CD1c-positive myeloid dendritic cell (primary cell): Measurements from ENCODE around the gene ZNF860.
A peak's percentile ranks its signal among the peaks of the same experiment; 100 is the strongest.
"Not testable (repeated sequence)": the region's sequence is repeated elsewhere in the genome, so short reads cannot be mapped to it uniquely, and the experiment has no call there.

Experiments used
- DNase-seq: peaks from one replicate; pipeline ENCODE4 v3.0.0-alpha.2; 2016; ENCODE audit errors: extremely low spot score

ZNF860 gene

DNA sequence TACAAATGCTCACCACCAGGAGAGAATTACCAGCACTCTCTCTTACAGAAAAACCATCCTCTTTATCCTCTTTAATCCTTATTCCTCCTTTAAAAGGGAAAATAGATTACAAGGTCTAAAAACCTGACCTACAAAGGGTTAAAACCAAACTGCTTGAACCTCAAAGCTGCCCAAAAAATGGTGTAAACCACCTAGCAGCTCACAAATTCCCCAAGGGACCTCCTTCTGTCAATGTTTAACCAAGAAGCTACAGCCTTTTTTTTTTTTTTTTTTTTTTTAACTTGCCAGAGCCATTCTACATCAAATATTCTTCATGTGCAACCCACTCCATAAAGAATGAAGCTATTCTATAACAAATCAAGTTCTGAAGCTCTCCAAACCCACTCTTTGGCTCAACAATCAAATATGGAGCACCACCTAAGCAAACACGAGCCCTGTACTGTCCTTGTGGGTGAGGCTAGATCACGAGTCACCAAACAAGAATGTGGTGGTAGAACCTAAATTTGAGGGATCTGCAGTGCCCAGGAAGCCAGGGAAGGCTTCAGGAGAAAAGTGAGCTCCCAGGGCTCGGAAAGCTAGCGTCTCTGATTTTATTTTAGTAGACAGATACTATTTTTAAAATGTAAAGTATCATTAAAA lies 20.6 kb upstream of the ZNF860 start:
- DNase-seq = no peak

DNA sequence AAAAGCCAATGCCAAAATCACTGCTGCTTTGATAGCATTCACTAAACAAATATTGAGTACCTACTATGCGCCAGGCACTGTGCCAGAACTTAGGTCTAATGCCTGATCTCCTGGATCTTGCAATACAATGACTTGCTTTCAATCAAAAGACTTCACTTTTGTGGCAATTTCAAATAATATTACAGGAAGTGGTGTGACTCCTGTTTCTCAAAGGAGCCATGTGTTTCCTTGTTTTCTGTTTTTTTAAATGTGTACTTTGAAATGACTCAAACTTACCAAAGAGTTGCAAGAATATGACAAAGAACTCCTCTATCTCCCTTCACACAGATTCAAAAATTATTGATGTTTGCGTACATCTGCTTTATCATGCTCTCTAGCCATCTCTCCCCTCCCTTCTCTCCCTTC lies 18.7 kb upstream of the ZNF860 start:
- DNase-seq = peak; percentile 13

DNA sequence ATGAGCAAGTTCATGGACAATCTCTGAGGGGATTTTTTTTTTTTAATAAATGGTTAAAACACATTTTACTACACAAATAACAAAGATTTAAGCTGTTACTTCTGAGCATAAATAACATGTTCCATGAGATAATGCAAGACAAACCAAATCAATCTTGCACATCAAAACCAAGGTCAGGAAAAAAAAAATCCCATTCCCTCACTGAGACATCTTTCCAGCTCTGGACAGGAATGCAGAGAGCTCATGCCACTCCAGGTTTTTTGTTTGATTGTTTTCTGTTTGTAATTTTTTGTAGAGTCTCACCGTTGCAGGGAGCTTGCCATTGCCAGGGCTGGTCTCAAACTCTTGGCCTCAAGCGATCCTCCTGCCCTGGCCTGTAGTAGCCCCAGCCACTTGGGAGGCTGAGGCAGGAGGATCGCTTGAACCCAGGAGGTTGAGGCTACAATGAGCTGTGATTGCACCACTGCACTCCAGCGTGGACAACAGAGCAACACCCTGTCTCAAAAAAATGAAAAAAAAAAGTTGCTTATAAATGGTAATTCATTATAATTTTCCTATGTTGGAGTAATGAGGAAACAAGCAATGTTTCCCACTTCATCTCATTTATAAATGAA lies 14.5 kb upstream of the ZNF860 start:
- DNase-seq = no peak

DNA sequence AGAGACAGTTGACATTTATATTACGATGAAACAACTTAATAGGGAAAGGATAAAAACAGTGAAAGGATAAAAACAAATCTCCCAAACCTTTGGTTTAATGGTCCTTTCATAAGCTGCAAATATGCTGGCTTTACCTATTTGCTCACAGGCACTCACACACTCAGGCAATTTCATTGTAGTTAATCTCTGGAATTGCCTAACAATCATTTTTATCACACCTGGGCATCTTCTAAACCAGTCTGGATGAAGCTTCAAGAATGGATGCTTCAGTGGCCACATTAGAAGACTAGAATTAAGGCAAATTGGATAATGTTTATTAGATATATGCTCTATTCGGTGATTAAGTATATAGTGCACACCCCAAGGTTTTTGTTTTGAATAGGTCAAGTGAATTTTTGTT lies 14.0 kb upstream of the ZNF860 start:
- no peak for DNase-seq

DNA sequence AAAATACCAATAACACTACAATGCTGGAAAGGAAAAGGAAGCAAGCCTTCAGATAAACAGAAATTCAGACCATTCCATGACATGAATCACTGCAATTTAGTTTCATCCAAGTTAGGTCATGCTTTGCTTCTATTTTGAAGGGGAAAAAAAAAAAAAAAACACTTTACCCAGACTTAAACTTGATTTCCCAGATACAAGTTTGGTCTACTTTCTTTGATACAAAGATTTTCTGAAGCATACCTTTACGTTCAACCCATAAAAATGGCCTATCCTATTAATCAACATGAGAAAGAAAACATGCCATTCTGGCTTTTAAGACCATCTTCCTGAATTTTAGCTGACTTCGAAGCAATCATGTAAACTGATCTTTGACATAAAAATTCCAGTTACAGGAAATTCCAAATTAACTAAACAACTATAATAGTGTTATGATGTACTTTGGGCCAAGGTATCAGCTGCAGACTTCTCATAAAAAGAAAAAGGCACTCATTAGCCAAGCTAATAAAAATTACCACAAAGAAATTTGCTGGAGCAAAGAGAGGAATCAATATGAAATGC lies 13.1 kb upstream of the ZNF860 start:
- DNase-seq = no peak

DNA sequence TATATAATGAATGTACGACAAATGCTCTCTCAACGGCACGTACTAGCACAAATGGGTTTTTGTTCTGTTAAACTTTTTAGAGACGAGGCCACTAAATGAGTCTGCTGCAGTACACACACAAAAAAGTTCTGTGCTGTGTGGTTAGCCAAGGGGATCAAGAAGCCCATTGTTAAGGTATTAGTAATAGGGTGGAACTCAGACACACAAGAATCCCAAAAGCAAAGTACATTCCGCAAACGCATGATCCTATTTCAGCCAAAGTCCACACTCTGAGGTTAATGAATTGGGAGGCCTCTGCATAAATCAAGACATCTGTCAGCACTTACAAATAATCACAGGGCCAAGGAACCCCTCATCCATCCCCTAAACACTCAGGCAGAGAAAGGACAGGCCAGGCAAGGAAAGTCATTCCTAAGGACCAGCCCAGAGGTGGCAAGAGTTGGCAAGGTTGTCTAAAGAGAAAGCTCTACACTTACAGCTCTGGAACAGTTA lies 12.6 kb upstream of the ZNF860 start:
- no peak for DNase-seq

DNA sequence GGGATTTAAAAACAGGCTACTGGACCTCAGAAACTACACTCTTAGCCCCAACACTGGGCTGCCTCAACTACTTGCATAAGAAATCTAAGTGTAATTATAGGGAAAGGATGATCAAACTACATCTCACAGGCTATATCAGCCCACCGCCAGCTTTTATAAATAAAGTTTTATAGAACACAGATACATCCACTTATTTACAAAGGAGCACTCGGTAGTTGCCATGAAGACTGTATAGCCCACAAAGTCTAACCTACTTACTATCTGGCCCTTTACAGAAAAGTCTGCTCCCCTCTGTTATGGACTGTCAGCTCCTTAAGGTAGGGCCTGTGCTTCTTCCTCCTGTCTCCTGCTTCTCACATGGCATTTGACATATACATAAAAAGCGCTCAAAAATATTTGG lies 9.9 kb upstream of the ZNF860 start:
- DNase-seq = no peak

DNA sequence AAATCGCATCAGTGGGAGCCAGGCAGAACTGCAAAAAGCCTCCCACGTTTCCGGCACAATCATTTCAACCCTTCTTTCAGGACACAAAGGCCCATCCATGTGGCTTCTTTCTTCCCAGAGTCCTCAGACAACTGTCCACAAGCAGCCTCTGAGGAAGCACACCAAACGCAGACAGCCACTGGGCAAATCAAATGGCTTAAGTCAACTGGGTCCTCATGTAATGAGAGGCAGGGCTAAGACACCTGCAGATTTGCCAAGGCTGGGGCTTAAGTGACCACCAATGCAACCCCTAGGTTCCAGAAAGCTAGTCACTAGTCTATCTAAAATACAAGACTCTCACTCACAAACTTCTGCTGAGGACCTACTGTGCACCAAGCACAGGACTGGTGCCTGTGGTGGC lies 8.5 kb upstream of the ZNF860 start:
- no peak for DNase-seq

DNA sequence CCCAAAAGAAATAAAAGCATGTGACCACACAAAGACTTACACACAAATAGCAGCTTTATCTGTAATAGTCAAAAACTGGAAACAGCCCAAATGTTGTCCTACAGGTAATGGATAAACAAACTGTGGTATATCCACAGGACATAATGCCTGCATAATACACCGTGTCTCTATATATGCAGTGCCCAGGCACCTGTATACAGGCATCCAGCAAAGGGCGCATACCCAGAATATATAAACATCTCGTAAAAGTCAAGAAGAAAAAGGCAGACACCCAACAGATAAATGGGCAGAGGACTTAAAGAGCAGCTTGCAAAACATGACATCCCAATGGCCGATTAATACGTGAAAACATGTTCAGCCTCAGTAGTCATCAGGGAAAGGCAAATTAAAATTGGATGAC lies 7.7 kb upstream of the ZNF860 start:
- DNase-seq = no peak

DNA sequence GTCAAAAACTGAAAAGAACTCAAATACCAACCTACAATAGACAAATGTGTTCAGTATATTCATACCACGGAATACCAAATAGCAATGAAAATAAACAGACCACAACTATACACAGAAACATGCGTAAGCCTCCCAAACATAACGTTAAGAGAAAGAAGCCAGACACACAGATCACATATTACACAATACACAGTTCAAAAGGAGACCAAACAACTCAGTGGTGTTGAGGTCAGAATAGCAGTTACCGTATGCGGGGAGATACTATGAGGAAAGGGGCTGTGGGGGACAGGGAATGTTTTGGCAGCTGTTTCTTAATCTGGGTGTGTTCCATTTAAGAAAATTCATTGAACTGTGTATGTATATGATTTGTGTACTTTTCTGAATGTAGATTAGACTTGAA lies 7.1 kb upstream of the ZNF860 start:
- DNase-seq = no peak

DNA sequence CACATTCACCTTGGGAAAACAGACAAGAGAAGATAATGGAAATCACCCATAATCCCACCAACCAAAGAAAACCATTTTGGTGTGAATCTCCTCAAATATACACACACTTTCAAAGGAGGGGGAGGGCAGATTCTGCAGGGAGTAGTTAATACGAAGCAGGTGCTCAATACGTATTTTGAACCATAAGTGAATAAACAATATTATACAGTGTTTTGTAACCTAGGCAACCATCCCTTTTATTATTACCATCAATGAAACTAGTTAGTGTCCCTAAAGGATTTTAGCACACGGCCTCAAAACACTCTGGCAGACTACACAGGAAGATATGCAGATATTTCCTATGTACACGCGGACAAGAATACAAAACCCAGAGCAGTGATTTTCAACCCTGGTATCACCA lies 6.6 kb upstream of the ZNF860 start:
- no peak for DNase-seq

DNA sequence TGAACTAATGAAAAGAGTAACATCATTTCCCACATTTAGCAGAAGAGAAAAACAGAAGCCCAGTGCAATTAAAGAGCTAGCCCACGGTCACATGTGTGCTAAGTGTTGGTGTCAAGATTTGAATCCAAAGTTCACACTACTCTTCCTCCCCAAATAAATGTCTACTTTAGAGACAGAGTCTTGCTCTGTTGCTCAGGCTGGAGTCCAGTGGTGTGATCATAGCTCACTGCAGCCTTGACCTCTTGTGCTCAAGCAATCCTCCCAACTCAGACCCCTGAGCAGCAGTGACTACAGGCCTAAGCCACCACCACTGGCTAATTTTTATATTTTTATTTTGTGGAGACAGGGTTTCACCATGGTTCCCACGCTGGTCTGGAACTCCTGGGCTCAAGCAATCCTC lies 5.2 kb upstream of the ZNF860 start:
- no peak for DNase-seq

DNA sequence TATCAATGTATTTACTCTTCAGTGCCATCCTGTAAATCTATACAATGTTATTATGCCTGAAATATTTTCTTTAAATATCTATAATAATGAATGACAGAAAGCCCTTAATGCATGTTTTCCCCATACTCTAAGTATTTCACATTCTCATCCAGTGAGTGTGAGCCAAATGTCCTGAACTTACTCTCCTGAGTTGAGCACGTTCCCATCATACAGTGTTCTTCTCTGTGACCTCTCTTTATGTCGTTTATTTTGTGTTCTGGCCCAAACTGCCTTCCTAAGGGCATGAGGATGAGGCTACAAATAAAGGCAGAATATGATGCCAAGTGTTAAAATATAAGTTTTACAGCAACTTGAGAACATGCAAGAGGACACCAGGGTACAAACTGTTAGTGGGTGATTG lies 3.8 kb upstream of the ZNF860 start:
- DNase-seq = no peak

DNA sequence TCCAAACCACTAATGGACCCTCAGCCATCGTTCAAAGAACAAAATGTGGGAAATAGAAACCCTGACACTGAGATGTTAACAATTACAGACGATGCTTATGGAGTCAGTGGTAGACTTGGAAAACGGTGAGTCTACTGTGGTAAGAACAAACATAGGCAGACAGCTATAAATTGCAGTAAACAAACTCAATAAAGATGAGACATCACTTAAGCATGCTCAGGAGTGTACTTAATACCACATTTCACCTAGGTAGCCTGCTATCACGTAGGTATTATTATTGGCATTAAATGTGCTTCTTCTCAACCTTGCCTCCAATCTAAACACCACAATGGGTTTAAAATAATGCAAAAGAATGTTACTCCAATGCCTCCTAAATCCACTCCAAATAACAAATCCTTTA lies 3.0 kb upstream of the ZNF860 start:
- DNase-seq = no peak

DNA sequence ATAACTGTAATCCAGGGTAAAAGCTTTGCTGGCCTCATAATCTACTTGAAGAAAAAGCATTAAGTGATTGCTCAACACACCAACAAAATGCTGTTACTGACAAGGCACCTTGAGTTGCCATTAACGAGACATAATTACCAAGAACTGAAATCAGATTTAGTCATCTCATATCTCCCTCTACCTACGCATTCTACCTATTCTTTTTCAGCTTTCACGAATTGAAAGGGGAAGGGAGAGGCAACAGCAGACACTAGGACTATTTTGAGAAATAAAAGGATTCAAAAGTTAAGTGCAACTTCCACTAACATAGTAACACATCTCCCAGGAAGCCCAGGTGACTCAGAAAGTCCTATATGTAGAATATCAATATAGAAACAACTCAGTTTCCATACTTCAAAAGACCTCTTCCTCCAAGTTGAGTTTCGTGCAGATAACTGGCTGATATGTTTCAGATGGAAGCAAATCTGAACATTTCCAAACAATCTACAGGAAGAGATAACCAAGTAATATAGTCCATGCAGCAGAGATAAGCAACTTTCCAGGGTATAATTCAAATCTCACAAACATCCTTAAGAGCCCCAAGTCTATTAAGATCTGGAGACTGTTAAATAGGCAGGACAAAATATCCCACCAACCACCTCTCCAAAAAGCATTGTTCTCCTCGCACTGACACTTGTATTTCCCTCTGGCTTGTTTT lies 2.4 kb upstream of the ZNF860 start:
- DNase-seq = no peak

DNA sequence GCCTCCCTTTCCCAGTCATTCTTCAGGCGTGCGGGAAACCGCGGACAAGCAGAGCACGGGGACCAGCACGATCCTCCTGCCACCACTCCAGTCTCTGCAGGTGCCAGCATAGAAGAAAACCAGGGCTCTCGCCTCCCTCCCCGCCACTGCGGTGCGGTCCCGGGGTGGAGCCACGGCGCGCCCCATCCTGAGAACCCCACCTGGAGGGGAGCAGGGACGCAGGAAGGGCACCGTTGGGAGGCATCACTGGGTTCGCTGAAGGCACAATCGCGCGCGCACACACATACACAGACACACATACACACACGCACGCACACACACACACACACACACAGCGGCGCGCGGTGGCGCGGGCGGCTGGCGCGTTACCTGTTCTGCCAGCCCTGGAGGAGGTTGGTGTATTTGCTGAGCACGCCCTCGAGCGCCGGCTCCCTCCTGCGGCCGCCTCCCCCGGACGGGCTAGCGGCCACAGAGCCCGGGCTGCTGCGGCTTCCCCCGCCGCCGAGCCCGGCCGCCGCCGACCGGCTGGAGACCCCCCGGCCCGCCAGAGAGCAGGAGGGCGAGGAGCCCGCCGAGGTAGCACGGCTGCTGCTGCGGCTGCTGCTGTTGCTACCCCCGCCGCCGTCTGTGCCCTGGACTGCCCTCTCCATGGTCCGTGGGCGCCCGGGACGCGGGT lies 882 bp upstream of the ZNF860 start:
- DNase-seq = peak; percentile 9

DNA sequence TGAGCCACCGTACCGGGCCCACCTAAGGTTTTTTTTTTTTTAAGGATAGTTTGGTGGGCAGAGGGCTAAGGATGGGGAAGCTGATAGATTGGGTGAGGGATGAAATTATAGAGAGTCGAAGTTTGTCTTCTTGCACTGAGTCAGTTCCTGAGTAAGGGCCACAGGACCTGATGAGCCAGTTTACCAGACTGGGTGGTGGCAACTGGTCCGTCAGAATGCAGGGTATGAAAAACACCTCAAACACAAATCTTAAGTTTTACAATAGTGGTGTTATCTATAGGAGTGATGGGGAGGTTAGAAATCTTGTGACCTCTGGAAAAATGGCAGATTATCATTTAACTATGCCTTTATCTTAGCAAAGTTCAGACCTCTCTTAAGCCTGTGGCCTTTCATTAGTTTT lies 2.8 kb downstream of the ZNF860 start:
- DNase-seq = no peak

DNA sequence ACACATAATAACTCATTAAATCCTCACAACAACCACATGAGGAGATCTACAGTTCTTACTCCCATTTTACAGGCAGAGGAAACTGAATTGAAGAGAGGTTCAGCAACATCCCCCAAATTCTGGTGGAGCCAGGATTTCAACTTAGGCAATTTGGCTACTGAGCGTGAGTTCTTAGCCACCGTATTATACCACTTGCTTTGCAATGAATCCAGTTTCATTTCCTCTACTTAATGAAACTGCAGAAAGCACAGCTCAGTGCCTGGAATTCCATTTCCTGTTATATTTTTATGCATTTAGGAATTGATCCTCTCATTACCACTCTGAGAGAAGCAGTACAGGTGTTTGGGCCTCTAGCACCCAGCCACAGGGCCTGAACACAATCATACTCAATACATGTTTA lies 4.3 kb downstream of the ZNF860 start:
- peak; percentile 37 for DNase-seq

DNA sequence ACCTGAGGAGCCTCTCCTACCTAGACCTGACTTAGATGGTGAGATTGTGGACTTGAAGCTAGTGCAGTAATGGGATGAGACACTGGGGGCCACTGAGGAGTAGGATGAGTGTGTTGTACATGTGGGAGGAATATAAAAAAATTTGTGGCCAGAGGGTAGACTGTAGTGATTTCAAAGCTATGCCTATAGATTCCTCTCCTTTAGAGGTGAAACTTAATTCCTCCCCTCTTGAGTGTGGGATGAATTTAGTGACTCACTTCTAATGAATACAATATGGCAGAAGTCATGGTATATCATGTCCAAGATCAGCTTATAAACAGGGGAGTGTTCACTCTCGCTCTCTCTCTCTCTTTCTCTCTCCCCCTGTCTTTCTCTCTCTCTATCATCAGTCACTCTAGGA lies 6.7 kb downstream of the ZNF860 start:
- no peak for DNase-seq

DNA sequence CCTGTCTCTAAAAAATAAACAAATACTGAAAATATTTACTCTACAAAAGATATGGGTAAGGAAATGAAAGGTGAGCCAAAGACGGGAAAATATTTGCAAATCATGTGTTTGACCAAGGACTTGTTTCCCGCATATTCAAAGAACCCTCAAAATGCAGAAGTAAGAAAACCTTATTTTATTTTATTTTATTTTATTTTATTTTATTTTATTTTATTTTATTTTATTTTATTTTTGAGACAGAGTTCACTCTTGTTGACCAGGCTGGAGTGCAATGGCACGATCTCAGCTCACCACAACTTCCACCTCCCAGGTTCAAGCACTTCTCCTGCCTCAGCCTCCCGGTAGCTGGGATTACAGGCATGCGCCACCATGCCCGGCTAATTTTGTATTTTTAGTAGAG lies 11.4 kb downstream of the ZNF860 start:
- not testable (repeated sequence) for DNase-seq

DNA sequence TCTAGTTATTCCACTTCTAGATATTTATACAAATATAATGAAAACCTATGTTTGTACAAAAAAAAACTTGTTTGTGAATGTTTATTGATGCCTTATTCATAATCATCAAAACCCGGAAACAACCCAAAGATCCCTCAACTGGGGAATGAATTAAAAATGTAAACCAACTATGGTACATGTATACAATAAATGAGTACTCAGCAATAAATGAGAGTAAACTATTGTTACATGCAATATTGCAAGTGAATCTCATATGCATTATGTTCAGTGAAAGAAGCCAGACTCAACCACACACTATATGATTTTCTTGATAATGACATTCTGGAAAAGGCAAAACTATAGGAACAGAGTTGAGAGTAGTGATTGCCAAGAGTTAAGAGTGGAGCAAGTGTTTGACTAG lies 12.3 kb downstream of the ZNF860 start:
- no peak for DNase-seq

DNA sequence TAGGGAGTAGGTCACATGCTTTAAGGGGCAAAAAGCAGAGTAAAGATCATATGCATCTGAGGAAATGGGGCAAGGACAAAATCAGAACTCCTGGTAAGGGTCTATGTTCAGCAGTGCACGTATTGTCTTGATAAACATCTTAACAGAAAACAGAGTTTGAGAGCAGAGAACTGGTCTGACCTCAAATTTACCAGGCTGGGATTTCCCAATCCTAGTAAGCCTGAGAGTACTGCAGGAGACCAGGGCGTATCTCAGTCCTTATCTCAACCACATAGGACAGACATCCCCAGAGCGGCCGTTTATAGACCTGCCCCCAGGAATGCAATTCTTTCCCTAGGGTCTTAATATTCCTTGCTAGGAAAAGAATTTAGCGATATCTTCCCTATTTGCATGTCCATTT lies 13.5 kb downstream of the ZNF860 start:
- DNase-seq = not testable (repeated sequence)
